ENCODE data around the gene SLC35E2B.

GRCh38 chr1:1677718-1678580, 14.6 kb downstream of the SLC35E2B start:
- TF ChIP-seq CTCF (conservative IDR thresholded peaks at IDR 0.05; ENCODE audit: low read length) (no peak), EZH2phosphoT487 (IDR thresholded peaks at IDR 0.05; ENCODE audit: borderline replicate concordance) (no peak)
